ENCODE results near the gene RNF145.

Gene RNF145

GRCh38 chr5:159220206-159220605, 10.9 kb upstream of the RNF145 start:
- DNase-seq = no peak
- no peak for TF ChIP-seq CTCF (IDR thresholded peaks at IDR 0.05; ENCODE audit: low read depth, low read length)
- H3K4me1 ChIP-seq = peaks cover 4% of the 10 kb centered on the region; the same call in 1 of the 2 replicates
- H3K9me3 ChIP-seq = no peaks in the 10 kb centered on the region
- no peak overlapping the region for H3K4me3 ChIP-seq (ENCODE audit: low read depth, low read length)
- H3K36me3 ChIP-seq = no peaks in the 10 kb centered on the region
- no peaks in the 10 kb centered on the region for H3K27me3 ChIP-seq

- H3K9me3 ChIP-seq = no peaks in the 10 kb centered on the region
- TF ChIP-seq CTCF (IDR thresholded peaks at IDR 0.05; ENCODE audit: low read depth, low read length) = no peak
- DNase-seq = no peak
Observed at GRCh38 chr5:159218595-159219023, 9.3 kb upstream of the RNF145 start.

GRCh38 chr5:159217236-159217635, 7.9 kb upstream of the RNF145 start:
- Histone ChIP-seq H3K4me1 (peaks cover 5% of the 10 kb centered on the region), H3K4me3 (ENCODE audit: low read depth, low read length) (no peak overlapping the region), H3K9me3 (no peaks in the 10 kb centered on the region), H3K27me3 (no peaks in the 10 kb centered on the region), H3K36me3 (no peaks in the 10 kb centered on the region)
- no peak for TF ChIP-seq CTCF (IDR thresholded peaks at IDR 0.05; ENCODE audit: low read depth, low read length)
- DNase-seq = no peak

More at GRCh38 chr5:159218595-159219023, 9.3 kb upstream of the RNF145 start:
- Histone ChIP-seq H3K4me3 (ENCODE audit: low read depth, low read length) (no peak overlapping the region), H3K36me3 (no peaks in the 10 kb centered on the region), H3K27me3 (no peaks in the 10 kb centered on the region), H3K4me1 (peaks cover 4% of the 10 kb centered on the region; the same call in 1 of the 2 replicates)

GRCh38 chr5:159216454-159216853, 7.1 kb upstream of the RNF145 start:
- peaks cover 10% of the 10 kb centered on the region for H3K4me1 ChIP-seq
- DNase-seq = no peak
- H3K36me3 ChIP-seq = no peaks in the 10 kb centered on the region
- TF ChIP-seq CTCF (IDR thresholded peaks at IDR 0.05; ENCODE audit: low read depth, low read length) = no peak
- no peaks in the 10 kb centered on the region for H3K27me3 ChIP-seq
- H3K4me3 ChIP-seq (ENCODE audit: low read depth, low read length) = no peak overlapping the region
- H3K9me3 ChIP-seq = no peaks in the 10 kb centered on the region

- Histone ChIP-seq H3K4me3 (ENCODE audit: low read depth, low read length) (no peak overlapping the region), H3K27me3 (no peaks in the 10 kb centered on the region), H3K9me3 (no peaks in the 10 kb centered on the region), H3K4me1 (peaks cover 16% of the 10 kb centered on the region), H3K36me3 (no peaks in the 10 kb centered on the region)
- TF ChIP-seq CTCF (IDR thresholded peaks at IDR 0.05; ENCODE audit: low read depth, low read length) = no peak
- no peak for DNase-seq
Observed at GRCh38 chr5:159215886-159216285, 6.5 kb upstream of the RNF145 start.

- H3K36me3 ChIP-seq = no peaks in the 10 kb centered on the region
- H3K4me3 ChIP-seq (ENCODE audit: low read depth, low read length) = no peak overlapping the region
- DNase-seq = no peak
- peaks cover 24% of the 10 kb centered on the region for H3K4me1 ChIP-seq
- no peaks in the 10 kb centered on the region for H3K9me3 ChIP-seq
- no peak for TF ChIP-seq CTCF (IDR thresholded peaks at IDR 0.05; ENCODE audit: low read depth, low read length)
- H3K27me3 ChIP-seq = no peaks in the 10 kb centered on the region
Observed at GRCh38 chr5:159214486-159215271, 5.3 kb upstream of the RNF145 start.
